ENCODE results near the gene NDUFS4. TPM values are rescaled to one million over a fixed set of nuclear protein-coding genes. Genes with fewer than 3 reads are reported as not detected.

The NDUFS4 gene
- total and polyA plus RNA-seq, 12 donors: 40.3 to 268 (median 213) TPM

GRCh38 chr5:53554444-53554843 lies 6.0 kb upstream of the NDUFS4 start:
- no peaks in the 10 kb centered on the region for H3K4me1 ChIP-seq
- H3K36me3 ChIP-seq: no peaks in the 10 kb centered on the region
- ATAC-seq (no peak), DNase-seq (no peak)
- no peak overlapping the region for H3K4me3 ChIP-seq
- no peak overlapping the region for H3K27ac ChIP-seq
- H3K9me3 ChIP-seq: peaks cover 0 to 7% (median 0%) of the 10 kb centered on the region in 11 donors
- 72 to 83% methylated on average over 3 of the region's 3 CpGs for WGBS, 2 donors
- intact Hi-C loops (cut with DNase I): loop anchor here in 1 of 10 donors (10.0 kb wide), 1 partner anchor 670 kb away; no protein-coding TSS in a partner anchor
- TF ChIP-seq, protein P1, sequence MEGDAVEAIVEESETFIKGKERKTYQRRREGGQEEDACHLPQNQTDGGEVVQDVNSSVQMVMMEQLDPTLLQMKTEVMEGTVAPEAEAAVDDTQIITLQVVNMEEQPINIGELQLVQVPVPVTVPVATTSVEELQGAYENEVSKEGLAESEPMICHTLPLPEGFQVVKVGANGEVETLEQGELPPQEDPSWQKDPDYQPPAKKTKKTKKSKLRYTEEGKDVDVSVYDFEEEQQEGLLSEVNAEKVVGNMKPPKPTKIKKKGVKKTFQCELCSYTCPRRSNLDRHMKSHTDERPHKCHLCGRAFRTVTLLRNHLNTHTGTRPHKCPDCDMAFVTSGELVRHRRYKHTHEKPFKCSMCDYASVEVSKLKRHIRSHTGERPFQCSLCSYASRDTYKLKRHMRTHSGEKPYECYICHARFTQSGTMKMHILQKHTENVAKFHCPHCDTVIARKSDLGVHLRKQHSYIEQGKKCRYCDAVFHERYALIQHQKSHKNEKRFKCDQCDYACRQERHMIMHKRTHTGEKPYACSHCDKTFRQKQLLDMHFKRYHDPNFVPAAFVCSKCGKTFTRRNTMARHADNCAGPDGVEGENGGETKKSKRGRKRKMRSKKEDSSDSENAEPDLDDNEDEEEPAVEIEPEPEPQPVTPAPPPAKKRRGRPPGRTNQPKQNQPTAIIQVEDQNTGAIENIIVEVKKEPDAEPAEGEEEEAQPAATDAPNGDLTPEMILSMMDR (IDR thresholded peaks at IDR 0.05): no peak
- peaks cover 0 to 36% (median 0%) of the 10 kb centered on the region in 7 donors for H3K27me3 ChIP-seq

DNA sequence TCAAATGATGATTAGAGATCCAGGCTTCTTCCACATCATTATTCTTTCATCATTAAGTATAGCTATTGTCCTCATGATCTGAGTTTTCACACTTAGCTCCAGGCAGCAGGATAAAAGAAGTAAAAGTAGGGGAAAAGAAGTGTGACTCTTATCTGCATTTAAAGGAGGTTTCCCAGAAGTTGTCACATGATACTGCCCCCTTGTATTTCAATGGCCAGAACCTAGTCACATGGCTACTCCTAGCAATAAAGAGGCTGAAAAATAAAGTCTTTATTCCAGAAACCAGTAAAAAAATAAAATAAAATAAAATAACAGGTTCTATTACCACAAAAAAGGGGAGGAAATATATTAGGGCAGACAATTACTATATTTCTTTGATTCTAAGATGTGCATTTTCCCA lies 5.3 kb upstream of the NDUFS4 start:
- no peaks in the 10 kb centered on the region for H3K36me3 ChIP-seq
- H3K9me3 ChIP-seq: peaks cover 0 to 7% (median 0%) of the 10 kb centered on the region in 11 donors
- no peaks in the 10 kb centered on the region for H3K4me1 ChIP-seq
- intact Hi-C loops (cut with DNase I): loop anchor here in 1 of 10 donors (10.0 kb wide), 1 partner anchor 670 kb away; no protein-coding TSS in a partner anchor
- TF ChIP-seq, protein P1 (IDR thresholded peaks at IDR 0.05): no peak
- ATAC-seq: no peak
- DNase-seq: no peak
- H3K27ac ChIP-seq: no peak overlapping the region
- no peak overlapping the region for H3K4me3 ChIP-seq
- peaks cover 0 to 36% (median 0%) of the 10 kb centered on the region in 7 donors for H3K27me3 ChIP-seq

DNA sequence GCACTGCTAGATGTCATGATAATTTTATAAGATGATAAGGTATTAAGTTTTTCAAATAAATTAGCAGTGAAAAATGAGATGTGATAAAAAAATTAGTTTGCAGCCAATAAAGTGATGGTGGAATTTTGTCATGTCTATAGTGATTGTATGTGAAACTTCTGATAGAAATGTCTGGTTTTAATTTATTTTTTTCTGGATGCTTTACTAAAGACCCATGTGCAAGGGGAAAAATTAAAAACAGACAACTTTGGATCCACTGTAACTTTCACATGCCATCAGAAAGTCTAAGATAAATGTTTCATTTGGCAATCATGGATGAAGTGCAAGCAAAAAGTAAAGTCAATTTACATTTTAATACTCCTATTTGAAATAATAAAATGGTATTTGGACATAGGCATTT lies 4.4 kb upstream of the NDUFS4 start:
- H3K4me1 ChIP-seq: peaks cover 0 to 2% (median 0%) of the 10 kb centered on the region in 9 donors
- no peak for ATAC-seq

DNA sequence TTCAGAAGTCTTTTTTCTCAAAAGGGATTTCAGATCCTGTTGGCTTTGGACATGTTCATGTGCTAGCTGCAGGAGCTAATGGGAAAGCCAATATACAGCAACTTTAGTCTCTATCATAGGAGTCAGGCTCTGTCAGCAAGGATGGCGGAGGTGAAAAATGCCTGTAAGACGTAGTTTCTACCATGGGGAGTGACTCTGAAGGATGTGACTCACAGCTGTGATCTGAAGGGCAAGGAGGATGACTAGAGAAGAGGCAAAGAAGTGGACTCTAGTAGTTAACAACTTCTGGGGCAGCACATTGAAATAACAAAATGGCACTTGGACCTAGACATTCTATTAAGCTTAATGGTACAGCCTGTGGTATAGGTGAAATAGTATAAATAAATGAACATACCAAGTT lies 3.1 kb upstream of the NDUFS4 start:
- Histone ChIP-seq H3K4me1 (peaks cover 4 to 16% (median 12%) of the 10 kb centered on the region in 9 donors), H3K4me3 (no peak overlapping the region), H3K36me3 (no peaks in the 10 kb centered on the region), H3K9me3 (peaks cover 0 to 7% (median 0%) of the 10 kb centered on the region in 11 donors), H3K27me3 (peaks cover 0 to 36% (median 0%) of the 10 kb centered on the region in 7 donors), H3K27ac (no peak overlapping the region)
- TF ChIP-seq, protein P1 (IDR thresholded peaks at IDR 0.05): no peak
- ATAC-seq (no peak), DNase-seq (no peak)
- intact Hi-C loops (cut with DNase I): loop anchor here in 1 of 10 donors (10.0 kb wide), 1 partner anchor 667 kb away; no protein-coding TSS in a partner anchor
- 71 to 84% methylated on average over 2 of the region's 2 CpGs for WGBS, 2 donors

More for the DNA sequence above, 4.4 kb upstream of the NDUFS4 start:
- DNase-seq: no peak
- peaks cover 0 to 36% (median 0%) of the 10 kb centered on the region in 7 donors for H3K27me3 ChIP-seq
- H3K27ac ChIP-seq: no peak overlapping the region
- no peaks in the 10 kb centered on the region for H3K36me3 ChIP-seq
- peaks cover 0 to 7% (median 0%) of the 10 kb centered on the region in 11 donors for H3K9me3 ChIP-seq
- TF ChIP-seq, protein P1 (IDR thresholded peaks at IDR 0.05): no peak
- H3K4me3 ChIP-seq: no peak overlapping the region
- intact Hi-C loops (cut with DNase I): loop anchor here in 1 of 10 donors (10.0 kb wide), 1 partner anchor 669 kb away; no protein-coding TSS in a partner anchor
